Measurements from ENCODE around the gene RASL10B.
"Not testable (repeated sequence)": the region's sequence is repeated elsewhere in the genome, so short reads cannot be mapped to it uniquely, and the experiment has no call there.

The RASL10B gene, protein sequence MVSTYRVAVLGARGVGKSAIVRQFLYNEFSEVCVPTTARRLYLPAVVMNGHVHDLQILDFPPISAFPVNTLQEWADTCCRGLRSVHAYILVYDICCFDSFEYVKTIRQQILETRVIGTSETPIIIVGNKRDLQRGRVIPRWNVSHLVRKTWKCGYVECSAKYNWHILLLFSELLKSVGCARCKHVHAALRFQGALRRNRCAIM

DNA sequence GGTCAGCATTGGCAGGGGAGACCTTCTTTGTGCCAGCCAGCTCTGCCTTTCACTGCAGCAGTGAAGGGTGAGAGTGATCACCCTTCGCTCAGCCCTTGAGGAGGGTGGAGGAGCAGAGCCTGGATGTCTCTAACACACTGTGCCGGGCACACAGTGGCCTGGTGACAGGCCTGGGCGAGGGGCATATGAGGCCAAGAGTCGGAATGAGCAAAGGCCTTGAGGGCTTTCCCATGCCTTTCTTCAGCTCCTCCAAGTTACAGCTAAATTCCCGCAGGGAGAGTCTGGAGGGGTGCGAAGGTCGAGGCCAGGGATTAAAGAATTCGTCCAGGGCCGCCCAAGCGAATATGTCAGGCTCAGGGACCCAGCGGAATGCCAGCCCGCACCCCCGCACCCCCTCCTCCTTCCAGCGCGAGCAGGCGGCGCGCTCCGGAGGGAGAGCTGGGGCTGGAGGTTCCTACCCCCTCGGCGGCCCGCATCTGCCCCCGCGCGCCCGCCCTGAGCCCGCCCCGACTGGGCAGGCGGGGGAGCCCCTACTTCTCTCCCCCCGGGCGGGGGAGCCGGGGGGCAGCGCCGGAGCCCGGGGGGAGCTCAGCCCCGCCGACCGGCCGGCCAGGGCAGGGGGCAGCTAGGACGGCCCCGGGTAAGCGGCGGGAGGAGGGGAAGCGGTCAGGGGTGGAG is at the start of gene RASL10B:
RASL10B (plus strand) TSS at position 401 of the 678 bp plus-strand sequence. CDS start 3,546 bp downstream, outside the sequence.
- no peak for FAIRE-seq

GRCh38 chr17:35683591-35683990 is 47.8 kb upstream of the RASL10B start:
- no peak for FAIRE-seq

DNA sequence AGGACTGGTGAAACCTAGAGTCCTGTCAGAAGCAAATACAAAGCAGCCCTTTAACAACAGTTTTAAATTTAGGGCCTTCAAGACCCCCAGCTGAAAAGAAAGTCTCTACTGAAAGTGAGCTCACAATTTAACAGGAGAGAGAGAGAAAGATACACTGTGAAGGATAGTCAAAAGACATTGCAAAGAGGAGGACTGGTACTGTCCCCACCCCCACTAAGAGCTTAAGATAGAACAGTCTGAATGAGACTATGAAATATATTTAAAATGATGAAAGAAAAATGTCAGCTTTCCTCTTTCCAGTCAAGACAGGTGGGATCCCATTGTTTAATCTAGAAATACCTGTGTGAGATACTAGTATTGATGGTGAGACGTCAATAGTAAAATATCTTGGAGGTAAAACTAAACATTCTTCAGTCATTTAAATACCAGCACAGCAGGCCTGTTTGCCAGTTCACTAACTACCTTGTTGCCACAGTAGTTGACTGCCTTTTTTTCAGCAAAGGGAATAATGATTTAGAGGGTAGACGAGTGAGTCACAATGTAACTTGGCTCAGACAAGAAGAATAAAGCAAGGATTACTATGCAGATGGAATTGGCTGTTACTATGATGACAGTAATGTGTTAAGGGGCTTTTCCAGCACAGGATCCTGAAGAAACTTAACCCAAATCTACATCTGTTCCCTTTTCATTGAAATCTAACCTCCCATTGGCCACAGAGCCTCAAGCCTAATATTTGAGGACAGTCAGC is 47.2 kb upstream of the RASL10B start:
- no peak for FAIRE-seq

GRCh38 chr17:35692512-35693210 is 38.8 kb upstream of the RASL10B start:
- no peak for FAIRE-seq

GRCh38 chr17:35693662-35694061 is 37.8 kb upstream of the RASL10B start:
- FAIRE-seq, result no peak

DNA sequence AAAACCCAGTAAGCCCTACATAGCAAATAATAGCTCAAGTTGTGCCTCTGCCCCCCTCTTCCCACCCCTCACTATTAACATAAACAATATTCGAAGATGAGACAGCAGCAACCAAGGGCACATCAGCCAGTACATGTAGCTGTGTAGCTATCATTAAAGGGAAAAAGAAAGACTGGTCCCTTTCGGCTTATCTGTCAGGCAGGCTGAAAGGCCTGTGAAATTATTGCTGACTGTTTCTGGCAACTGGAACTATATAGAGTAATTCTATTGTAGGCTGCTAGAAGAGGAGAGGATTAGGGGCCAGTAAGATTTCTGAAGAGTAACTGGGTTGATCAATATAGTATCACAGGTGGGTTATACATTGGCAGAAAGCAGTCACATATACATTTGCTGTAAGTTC is 36.5 kb upstream of the RASL10B start:
- no peak for FAIRE-seq

DNA sequence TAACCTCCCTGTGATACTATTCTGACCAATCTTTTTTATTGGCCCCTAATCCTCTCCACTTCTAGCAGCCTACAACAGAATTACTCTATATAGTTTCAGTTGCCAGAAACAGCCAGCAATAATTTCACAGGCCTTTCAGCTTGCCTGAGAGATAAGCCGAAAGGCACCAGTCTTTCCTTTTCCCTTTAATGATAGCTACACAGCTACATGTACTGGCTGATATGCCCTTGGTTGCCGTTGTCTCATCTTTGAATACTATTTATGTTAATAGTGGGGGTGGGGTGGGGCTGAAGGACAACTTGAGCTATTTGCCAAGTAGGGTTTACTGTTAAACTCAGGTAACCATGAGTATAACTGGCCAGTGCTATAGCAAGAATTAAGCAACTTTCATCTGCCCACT is 35.8 kb upstream of the RASL10B start:
- no peak for FAIRE-seq

DNA sequence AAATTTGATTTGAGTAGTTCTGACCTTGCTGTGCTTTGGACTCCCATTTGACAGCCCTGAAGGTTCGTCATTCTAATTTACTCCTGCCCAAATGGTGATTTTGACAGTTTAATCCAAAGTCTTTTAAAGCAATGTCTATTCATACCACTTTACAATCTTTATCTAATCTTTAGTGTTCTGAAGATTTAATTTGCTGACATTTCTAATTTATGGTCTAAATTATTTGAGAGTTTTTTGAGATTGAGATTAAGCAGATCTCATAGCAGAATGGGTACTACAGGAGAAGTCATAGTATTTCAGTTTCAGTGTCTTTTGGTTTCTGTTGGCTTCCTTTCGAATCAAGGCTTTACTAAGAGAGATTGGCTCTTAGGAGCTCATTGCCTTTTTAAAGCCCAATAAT is 32.6 kb upstream of the RASL10B start:
- no peak for FAIRE-seq

- no peak for FAIRE-seq
Observed at GRCh38 chr17:35700150-35700549, 31.3 kb upstream of the RASL10B start.

DNA sequence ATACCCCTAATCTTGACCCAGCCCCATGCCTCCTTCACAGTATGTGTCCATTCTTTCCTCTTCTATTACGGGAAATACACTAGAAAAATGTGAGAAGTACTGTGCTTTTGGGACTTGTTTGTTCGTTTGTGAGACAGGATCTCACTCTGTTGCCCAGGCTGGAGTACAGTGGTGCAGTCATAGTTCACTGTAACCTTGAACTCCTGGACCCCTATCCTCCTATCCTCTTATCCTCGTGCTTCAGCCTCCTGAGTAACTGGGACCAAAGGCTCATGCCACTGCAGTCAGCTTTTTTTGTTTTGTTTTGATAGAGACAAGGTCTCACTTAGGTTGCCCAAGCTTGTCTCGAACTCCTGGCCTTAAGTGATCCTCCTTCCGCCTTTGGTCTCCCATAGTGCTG is 29.9 kb upstream of the RASL10B start:
- FAIRE-seq, result no peak

DNA sequence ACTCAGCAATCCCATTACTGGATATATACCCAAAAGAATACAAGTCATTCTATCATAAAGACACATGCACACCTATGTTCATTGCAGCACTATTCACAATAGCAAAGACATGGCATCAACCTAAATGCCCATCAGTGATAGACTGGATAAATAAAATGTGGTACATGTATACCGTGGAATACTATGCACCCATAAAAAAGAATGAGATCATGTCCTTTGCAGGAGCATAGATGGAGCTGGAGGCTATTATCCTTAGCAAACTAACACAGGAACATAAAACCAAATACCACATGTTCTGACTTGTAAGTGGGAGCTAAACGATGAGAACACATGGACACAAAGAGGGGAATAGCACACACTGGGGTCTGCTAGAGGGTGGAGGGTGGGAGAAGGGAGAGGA is 28.1 kb upstream of the RASL10B start:
- not testable (repeated sequence) for FAIRE-seq

GRCh38 chr17:35705230-35705629 is 26.2 kb upstream of the RASL10B start:
- FAIRE-seq, result no peak

DNA sequence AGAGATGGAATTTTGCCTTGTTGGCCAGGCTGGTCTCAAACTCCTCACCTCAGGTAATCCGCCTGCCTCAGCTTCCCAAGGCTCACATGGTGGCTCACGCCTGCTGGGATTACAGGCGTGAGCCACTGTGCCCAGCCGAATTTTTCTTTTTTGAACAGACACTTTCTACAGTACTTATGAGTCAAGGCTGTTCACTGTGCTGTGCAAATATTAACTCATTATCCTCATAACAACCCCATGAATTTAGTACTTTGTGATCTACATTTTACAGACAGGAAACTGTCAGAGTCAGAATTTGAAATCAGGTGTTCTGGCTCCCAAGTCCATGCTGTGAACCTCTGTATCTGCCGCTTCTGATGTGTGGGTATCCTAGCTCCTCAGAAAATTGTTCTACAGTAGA is 25.7 kb upstream of the RASL10B start:
- no peak for FAIRE-seq

DNA sequence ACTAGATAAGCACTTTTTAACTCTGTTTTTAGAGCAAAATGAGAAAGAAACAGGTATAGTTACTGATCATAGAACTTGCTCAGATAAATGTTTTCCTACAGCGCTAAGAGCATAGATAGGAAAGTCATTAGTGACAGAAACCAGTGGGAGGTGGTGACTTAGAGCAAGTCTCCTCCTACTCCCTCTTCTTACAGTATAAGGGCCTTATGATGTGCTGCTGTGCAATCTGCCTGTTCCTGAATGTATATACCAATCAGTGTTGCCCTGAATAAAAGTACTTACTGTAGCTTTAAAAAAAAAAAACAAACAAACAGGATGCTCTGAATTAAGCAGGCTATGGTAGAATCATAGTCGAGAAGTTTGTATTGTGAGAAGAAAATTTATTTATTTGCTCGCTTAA is 23.3 kb upstream of the RASL10B start:
- FAIRE-seq, result no peak

DNA sequence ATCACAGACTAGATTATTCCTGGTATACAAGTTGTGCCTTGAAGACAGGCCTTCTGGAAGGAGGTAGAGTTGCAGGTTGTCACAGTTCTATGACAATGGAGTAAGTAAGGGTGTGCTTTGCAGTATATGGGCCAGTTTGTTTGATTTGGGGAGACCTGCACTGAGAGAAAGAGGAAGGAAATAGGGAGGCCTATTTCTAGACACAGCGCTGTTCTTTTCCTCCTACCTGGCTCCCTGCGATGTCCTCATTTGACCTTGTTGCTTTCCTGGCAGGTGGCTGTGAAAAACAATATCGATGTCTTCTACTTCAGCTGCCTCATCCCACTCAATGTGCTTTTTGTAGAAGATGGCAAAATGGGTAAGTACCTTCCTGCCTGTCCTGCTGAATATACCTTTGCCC is 22.5 kb upstream of the RASL10B start:
- FAIRE-seq, result no peak

- FAIRE-seq, result no peak
Observed at GRCh38 chr17:35709874-35710273, 21.6 kb upstream of the RASL10B start.

DNA sequence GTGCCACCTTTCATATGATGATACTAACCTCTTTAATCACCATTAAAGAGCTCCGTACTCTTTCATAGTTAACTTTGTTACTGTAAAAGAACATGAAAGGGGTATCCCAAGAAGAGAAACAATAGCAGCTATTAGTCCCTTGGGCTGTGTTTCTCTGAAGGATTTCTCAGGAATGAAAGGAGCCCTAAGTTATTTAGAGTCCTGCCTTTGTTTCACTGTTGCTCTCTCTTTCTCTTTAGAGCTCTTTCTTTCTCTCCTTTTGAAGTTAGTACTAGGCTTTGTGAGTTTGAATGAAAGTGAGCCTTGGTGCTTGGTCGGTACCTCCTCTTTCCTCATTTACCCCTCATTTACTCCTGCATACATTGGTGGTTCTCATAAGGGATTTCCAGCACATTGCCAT is 20.5 kb upstream of the RASL10B start:
- no peak for FAIRE-seq

DNA sequence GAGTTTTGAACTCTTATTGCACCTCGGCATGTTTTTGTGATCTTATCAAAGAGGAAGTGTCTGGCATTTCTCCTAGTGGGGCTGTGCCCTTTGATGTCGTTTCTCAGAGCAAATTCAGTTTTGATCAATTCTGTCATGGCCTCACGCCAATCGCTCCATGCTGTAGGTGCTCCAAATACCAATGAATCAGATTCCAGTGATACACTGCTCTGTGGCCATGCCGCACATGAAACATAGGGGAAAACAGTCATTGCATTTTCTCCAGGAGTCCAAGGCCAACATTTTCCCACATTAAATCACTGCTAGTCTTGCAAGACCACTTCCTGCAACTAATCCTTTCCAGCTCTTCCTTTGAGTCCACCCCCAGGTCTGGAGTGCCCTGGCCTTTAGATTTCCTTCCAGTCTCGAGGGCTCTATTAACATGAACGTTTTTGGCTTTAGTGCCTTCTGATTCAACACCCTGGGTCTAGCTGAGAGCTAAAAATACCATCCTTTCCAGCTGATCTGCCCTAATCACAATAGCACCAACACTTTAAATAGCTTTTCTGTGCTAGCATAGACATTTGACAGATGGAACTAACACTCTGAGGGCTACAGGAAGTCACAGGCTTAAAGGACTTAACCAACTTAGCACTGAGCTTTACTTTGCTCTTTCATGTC is 18.2 kb upstream of the RASL10B start:
- no peak for FAIRE-seq

DNA sequence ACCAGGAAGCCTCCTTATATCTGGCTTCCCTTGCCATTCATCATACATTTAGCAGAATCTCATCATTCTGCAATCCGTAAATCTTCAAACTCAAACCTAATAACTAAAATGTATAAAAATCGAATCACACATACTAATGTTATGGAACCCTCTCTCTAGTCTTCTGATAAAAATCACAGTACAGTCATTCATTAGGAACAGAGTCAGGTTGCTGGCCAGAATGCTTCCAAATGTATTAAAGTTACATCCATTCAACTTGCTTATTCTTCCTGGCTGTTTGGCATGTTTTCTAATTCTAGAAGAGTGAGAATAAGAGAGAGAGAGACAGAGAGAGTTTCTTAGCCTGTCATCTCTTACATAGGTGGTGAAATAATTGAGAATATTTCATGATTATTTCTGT is 16.5 kb upstream of the RASL10B start:
- FAIRE-seq, result no peak

- no peak for FAIRE-seq
Observed at GRCh38 chr17:35715416-35715815, 16.0 kb upstream of the RASL10B start.

GRCh38 chr17:35716173-35716572 is 15.3 kb upstream of the RASL10B start:
- FAIRE-seq, result no peak

DNA sequence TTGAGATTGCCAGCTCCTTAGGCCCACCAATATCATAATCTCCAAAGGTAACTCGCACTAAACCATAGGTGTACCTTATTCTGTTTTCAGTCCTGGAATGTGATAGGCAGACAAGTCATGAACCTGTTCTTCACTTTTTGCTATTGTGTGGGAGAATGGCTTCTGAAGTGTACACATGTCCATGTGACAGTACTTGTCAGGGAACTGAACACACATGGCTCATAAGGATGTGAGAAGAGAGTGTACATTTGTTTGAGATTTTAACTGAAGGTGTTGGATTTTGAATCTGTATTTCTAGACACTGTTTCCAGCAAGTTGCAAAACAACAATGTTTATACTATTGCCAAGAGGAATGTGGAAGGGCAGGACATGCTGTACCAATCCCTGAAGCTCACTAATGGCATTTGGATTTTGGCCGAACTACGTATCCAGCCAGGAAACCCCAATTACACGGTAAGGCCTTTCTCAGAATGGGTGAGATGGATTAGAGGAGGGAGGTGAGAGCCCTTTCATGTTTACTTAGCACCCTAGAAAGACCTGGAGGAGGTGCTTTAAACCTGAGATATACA is 14.5 kb upstream of the RASL10B start:
- no peak for FAIRE-seq

DNA sequence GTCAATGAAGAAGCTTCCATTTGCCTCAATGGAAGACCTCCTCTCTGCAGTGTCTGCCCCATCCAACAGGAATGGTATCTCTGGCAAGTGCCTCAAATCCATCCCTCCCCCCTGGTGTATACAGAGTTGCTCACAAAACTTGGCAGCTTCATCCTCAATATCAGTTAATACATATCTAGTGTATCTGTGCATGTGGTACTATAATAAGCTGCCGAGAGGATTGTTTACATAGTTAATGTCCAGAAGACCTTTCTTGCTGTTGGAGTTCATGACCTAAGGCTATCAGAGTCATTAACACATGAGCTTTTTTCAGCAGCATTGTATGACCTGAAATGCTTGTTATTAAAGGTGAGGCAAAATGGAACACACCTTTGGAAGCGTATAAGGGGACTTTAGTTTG is 14.0 kb upstream of the RASL10B start:
- FAIRE-seq, result no peak
